Upper lobe of left lung (tissue), 6 donors: ENCODE data around the gene SKA3. TPM values are rescaled to one million over a fixed set of nuclear protein-coding genes. Genes with fewer than 3 reads are reported as not detected.

Experiments used
- ATAC-seq, 2 donors: fragments of 200-7000 bp; cut with Tn5 transposase; one replicate each; pipeline ENCODE4 v1.9.1; 2022; ENCODE audit warnings: mild to moderate bottlenecking in 2 of 2, moderate library complexity in 2 of 2; ENCODE audit not compliant: low FRiP score in 2 of 2
- DNase-seq, 2 donors: peaks; one replicate each; pipeline ENCODE4 v3.0.0-alpha.2; 2019 to 2020
- H3K27ac ChIP-seq, 4 donors: fragments of 200-600 bp; sonication (generic); one replicate each; pipeline ENCODE4 v1.5.1; 2016 to 2019
- H3K27me3 ChIP-seq, 4 donors: fragments of 200-600 bp; sonication (generic); one replicate each; pipeline ENCODE4 v1.5.1; 2017 to 2019
- H3K36me3 ChIP-seq, 4 donors: fragments of 200-600 bp; sonication (generic); one replicate each; pipeline ENCODE4 v1.5.1; 2016 to 2019
- H3K4me1 ChIP-seq, 4 donors: fragments of 200-600 bp; sonication (generic); one replicate each; pipeline ENCODE4 v1.5.1; 2018 to 2019
- H3K4me3 ChIP-seq, 4 donors: fragments of 200-600 bp; sonication (generic); one replicate each; pipeline ENCODE4 v1.5.1; 2017 to 2019; ENCODE audit warnings: mild to moderate bottlenecking in 2 of 4, moderate library complexity in 1 of 4
- H3K9me3 ChIP-seq, 4 donors: fragments of 200-600 bp; sonication (generic); one replicate each; pipeline ENCODE4 v1.5.1; 2018 to 2019
- EP300 ChIP-seq, 4 donors: sonication (generic); formaldehyde crosslinking; IDR thresholded peaks; one replicate each; pipeline ENCODE4 v1.5.1; 2017; ENCODE audit warnings: antibody characterized with exemption in 4 of 4, control low read depth in 2 of 4
- POLR2A ChIP-seq, 4 donors: fragments of 450-650 bp; IDR thresholded peaks; one replicate each; pipeline ENCODE4 v1.5.1; 2016 to 2017; ENCODE audit warnings: antibody characterized with exemption in 4 of 4, mild to moderate bottlenecking in 2 of 4
- POLR2AphosphoS5 ChIP-seq, 2 donors: sonication (generic); formaldehyde crosslinking; IDR thresholded peaks; one replicate each; pipeline ENCODE4 v1.5.1; 2017; ENCODE audit warnings: antibody characterized with exemption in 2 of 2
- WGBS, 2 donors: methylation state at CpG; one replicate each; pipeline ENCODE4 v1.1.5; 2017 to 2018; 5-methylcytosine and 5-hydroxymethylcytosine counted together
- total RNA-seq, 6 donors: library from RNA; depleted of rRNA in 4 of 6; stranded (reverse); fragments of >200 nt in 4 of 6; gene quantifications; one replicate each; pipeline versions ENCODE4 v1.1.0 to v1.2.1, GENCODE V29; 2016 to 2021
- TF ChIP-seq, protein P1 (sequence below), 6 experiments: fragments of 450-650 bp in 4 of 6; fragments of 200-600 bp in 2 of 6; sonication (generic) in 2 of 6; IDR thresholded peaks; one replicate each; pipeline ENCODE4 v1.5.1; 2016 to 2019; ENCODE audit warnings: antibody characterized with exemption in 6 of 6
- donor health status: DM: no; HTN: no; CAD: no; lungs with moderate emphysema.
- donor health status: DM: no; HTN: yes; CAD: no; lungs with severe emphysema.

Gene SKA3
- total RNA-seq, 6 donors from 2014 or later: 1.0 to 3.0 (median 1.4) TPM; not detected in 1

DNA sequence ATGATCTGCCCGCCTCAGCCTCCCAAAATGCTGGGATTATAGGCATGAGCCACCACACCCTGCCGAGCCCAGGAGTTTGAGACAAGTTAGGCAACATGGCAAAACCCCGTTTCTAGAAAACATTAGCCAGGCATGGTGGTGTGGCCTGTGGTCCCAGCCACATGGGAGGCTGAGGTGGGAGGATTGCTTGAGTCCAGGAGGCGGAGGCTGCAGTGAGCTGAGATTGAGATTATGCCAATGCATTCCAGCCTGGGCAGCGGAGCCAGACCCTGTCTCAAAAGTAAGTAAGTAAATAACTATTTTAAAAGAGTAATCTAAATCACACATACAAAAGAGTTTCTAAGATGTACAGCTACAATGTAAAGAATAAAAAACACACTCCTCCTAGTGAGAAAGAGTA lies 41.9 kb downstream of the SKA3 start:
- WGBS, 2 donors: 66 to 73% methylated on average over 5 of the region's 5 CpGs
- ATAC-seq (no peak), DNase-seq (no peak)
- Histone ChIP-seq H3K27me3 (no peaks in the 10 kb centered on the region), H3K9me3 (no peaks in the 10 kb centered on the region), H3K4me3 (no peak overlapping the region), H3K27ac (no peak overlapping the region), H3K36me3 (no peaks in the 10 kb centered on the region), H3K4me1 (peaks cover 0 to 3% (median 2%) of the 10 kb centered on the region in 4 donors)
- TF ChIP-seq POLR2AphosphoS5 (IDR thresholded peaks at IDR 0.05) (no peak), POLR2A (IDR thresholded peaks at IDR 0.05) (no peak), EP300 (IDR thresholded peaks at IDR 0.05) (no peak)
- TF ChIP-seq, protein P1, sequence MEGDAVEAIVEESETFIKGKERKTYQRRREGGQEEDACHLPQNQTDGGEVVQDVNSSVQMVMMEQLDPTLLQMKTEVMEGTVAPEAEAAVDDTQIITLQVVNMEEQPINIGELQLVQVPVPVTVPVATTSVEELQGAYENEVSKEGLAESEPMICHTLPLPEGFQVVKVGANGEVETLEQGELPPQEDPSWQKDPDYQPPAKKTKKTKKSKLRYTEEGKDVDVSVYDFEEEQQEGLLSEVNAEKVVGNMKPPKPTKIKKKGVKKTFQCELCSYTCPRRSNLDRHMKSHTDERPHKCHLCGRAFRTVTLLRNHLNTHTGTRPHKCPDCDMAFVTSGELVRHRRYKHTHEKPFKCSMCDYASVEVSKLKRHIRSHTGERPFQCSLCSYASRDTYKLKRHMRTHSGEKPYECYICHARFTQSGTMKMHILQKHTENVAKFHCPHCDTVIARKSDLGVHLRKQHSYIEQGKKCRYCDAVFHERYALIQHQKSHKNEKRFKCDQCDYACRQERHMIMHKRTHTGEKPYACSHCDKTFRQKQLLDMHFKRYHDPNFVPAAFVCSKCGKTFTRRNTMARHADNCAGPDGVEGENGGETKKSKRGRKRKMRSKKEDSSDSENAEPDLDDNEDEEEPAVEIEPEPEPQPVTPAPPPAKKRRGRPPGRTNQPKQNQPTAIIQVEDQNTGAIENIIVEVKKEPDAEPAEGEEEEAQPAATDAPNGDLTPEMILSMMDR (IDR thresholded peaks at IDR 0.05): no peak

DNA sequence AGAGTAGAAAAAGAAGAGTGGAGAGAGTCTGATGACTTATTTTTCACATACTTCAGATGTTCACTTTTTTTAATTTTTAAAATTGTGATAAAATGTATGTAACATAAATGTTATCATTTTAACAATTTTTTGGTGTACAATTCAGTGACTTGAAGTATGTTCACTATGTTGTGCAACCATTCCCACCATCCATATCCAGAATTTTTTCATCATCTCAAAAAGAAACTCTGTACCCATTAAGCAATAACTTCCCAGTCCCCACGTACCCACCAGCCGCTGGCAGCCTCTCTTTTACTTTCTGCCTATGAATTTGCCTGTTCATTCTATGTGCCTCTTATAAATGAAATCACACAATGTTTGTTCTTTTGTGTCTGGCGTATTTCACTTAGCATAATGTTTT lies 43.3 kb downstream of the SKA3 start:
- H3K36me3 ChIP-seq: no peaks in the 10 kb centered on the region
- DNase-seq (no peak), ATAC-seq (no peak)
- no peak overlapping the region for H3K27ac ChIP-seq
- no peak for TF ChIP-seq POLR2AphosphoS5 (IDR thresholded peaks at IDR 0.05)
- TF ChIP-seq, protein P1 (IDR thresholded peaks at IDR 0.05): no peak
- TF ChIP-seq POLR2A (IDR thresholded peaks at IDR 0.05): no peak
- no peak for TF ChIP-seq EP300 (IDR thresholded peaks at IDR 0.05)
- peaks cover 0 to 3% (median 0%) of the 10 kb centered on the region in 4 donors for H3K4me1 ChIP-seq
- WGBS, 2 donors: 58% methylated on average over 3 of the region's 3 CpGs
- H3K4me3 ChIP-seq: no peak overlapping the region
- H3K27me3 ChIP-seq: no peaks in the 10 kb centered on the region
- no peaks in the 10 kb centered on the region for H3K9me3 ChIP-seq

DNA sequence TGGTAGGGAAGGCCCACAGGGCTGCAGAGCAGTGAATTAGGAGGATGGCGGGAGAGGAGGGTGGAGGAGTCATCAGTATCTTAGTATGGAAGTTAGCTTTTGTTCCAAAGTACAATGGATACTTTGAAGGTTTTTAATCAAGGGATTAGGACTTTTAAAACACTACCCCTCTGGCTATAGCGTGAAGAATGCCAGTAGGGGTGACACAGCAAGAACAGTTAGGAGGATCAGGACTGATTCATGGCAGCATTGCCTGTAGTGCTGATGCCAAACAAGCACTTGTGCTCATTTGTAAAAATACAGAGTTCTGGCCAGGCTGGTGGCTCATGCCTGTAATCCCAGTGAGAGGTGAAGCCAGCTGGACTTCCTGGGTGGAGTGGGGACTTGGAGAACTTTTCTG lies 46.2 kb downstream of the SKA3 start:
- no peak for TF ChIP-seq POLR2A (IDR thresholded peaks at IDR 0.05)
- TF ChIP-seq EP300 (IDR thresholded peaks at IDR 0.05): no peak
- TF ChIP-seq POLR2AphosphoS5 (IDR thresholded peaks at IDR 0.05): no peak
- TF ChIP-seq, protein P1 (IDR thresholded peaks at IDR 0.05): no peak
- no peak overlapping the region for H3K27ac ChIP-seq
- WGBS, 2 donors: 95 to 96% methylated on average over 2 of the region's 2 CpGs
- no peaks in the 10 kb centered on the region for H3K27me3 ChIP-seq
- H3K4me1 ChIP-seq: peaks cover 0 to 3% (median 0%) of the 10 kb centered on the region in 4 donors
- no peaks in the 10 kb centered on the region for H3K36me3 ChIP-seq
- H3K4me3 ChIP-seq: no peak overlapping the region
- no peaks in the 10 kb centered on the region for H3K9me3 ChIP-seq
- no peak for DNase-seq
- no peak for ATAC-seq

DNA sequence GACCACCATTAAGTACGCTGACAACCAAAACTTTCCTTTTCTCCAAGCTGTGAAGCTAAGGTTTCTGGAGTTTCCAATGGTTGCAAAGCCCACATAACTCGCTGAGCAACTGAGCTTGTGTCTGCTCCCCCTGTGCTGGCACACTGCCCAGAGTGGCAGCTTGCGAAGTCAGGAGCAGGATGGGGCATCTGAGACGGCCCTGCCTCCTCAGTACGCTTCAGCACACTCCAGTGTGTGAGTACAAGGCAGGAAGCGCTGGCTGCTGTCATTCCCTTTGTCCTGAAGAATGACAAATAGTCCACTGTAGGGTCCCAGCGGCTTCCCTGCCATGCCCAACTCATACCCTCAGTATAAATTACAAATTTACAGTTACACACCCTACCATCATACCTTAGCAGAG lies 51.5 kb downstream of the SKA3 start:
- ATAC-seq: no peak

DNA sequence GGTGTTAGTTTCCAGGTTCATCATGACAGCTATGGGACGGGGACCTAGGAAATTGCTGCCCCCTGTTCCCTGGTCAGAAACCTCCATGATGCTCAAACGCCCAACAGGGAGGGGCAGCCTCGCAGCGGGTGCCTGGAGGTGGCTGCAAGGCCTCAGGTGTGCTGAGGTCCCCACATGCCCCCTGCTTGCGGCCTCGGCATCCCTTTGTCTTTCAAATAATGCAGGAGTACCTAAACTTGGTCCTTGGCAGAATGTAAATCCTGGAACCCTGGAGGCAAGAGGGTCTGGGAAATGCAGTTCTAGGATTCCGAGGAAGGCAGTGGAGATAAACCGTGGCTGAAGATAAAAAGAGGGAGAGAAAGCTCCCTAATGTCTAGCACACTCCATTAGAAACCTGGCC lies 52.4 kb downstream of the SKA3 start:
- 92% methylated on average over 8 of the region's 8 CpGs for WGBS, 2 donors
- Histone ChIP-seq H3K27me3 (no peaks in the 10 kb centered on the region), H3K36me3 (no peaks in the 10 kb centered on the region), H3K4me1 (no peaks in the 10 kb centered on the region), H3K4me3 (no peak overlapping the region), H3K9me3 (no peaks in the 10 kb centered on the region), H3K27ac (no peak overlapping the region)
- no peak for ATAC-seq
- TF ChIP-seq, protein P1 (IDR thresholded peaks at IDR 0.05): no peak
- TF ChIP-seq POLR2A (IDR thresholded peaks at IDR 0.05) (no peak), EP300 (IDR thresholded peaks at IDR 0.05) (no peak), POLR2AphosphoS5 (IDR thresholded peaks at IDR 0.05) (no peak)
- no peak for DNase-seq

More for the DNA sequence above, 51.5 kb downstream of the SKA3 start:
- Histone ChIP-seq H3K4me1 (no peaks in the 10 kb centered on the region), H3K27me3 (no peaks in the 10 kb centered on the region), H3K36me3 (no peaks in the 10 kb centered on the region), H3K9me3 (no peaks in the 10 kb centered on the region), H3K4me3 (no peak overlapping the region), H3K27ac (no peak overlapping the region)
- TF ChIP-seq EP300 (IDR thresholded peaks at IDR 0.05) (no peak), POLR2AphosphoS5 (IDR thresholded peaks at IDR 0.05) (no peak), POLR2A (IDR thresholded peaks at IDR 0.05) (no peak)
- TF ChIP-seq, protein P1 (IDR thresholded peaks at IDR 0.05): no peak
- WGBS, 2 donors: 27 to 38% methylated on average over 4 to 7 of the region's 7 CpGs
- no peak for DNase-seq
